A673 (cell line): ENCODE measurements around the gene CNOT1. TPM values are rescaled to one million over a fixed set of nuclear protein-coding genes. Genes with fewer than 3 reads are reported as not detected.

ENCODE experiments used
- BruUV-seq: library from RNA; stranded (reverse); fragments of 400-500 nt; replicated peaks from 2 replicates; lab custom pipeline; 2021; lab: Mats Ljungman, UMichigan
- CTCF ChIA-PET: fragments of 300-600 bp; sonication (Branson Sonifier 250); formaldehyde crosslinking; loops from one replicate; lab custom pipeline; 2022; ENCODE audit warnings: antibody characterized with exemption; lab: Charles Lee
- POLR2A ChIA-PET: fragments of 300-600 bp; sonication (Branson Sonifier 250); formaldehyde crosslinking; loops from one replicate; lab custom pipeline; 2022; ENCODE audit warnings: antibody characterized with exemption; ENCODE audit not compliant: low non-redundant PET; lab: Charles Lee
- DNase-seq: peaks from one replicate; pipeline ENCODE4 v3.0.0-alpha.2; 2015; ENCODE audit warnings: low spot score
- H3K27ac ChIP-seq: fragments of 200-600 bp; sonication (generic); 2 replicates; pipeline ENCODE4 v1.5.1; 2016; ENCODE audit warnings: mixed run types, low read depth, mild to moderate bottlenecking, mixed read lengths, antibody characterized with exemption, low read length; ENCODE audit not compliant: poor library complexity, severe bottlenecking
- H3K27me3 ChIP-seq: fragments of 200-600 bp; sonication (generic); replicated peaks from 2 replicates; pipeline ENCODE4 v1.6.1; 2017; ENCODE audit warnings: mixed run types, low read depth, mild to moderate bottlenecking, mixed read lengths, antibody characterized with exemption, low read length; ENCODE audit not compliant: insufficient read depth, poor library complexity
- H3K36me3 ChIP-seq: fragments of 200-600 bp; sonication (generic); 2 replicates; pipeline ENCODE4 v1.6.1; 2016; ENCODE audit warnings: mixed run types, mild to moderate bottlenecking, mixed read lengths, antibody characterized with exemption, low read length; ENCODE audit not compliant: insufficient read depth, poor library complexity, severe bottlenecking
- H3K4me1 ChIP-seq: fragments of 200-600 bp; sonication (generic); 2 replicates; pipeline ENCODE4 v1.6.1; 2017; ENCODE audit warnings: mixed run types, mild to moderate bottlenecking, mixed read lengths, antibody characterized with exemption, low read length; ENCODE audit not compliant: insufficient read depth, poor library complexity, severe bottlenecking
- H3K4me3 ChIP-seq: fragments of 200-600 bp; sonication (generic); 2 replicates; pipeline ENCODE4 v1.5.1; 2016; ENCODE audit warnings: low read depth, mixed run types, mild to moderate bottlenecking, mixed read lengths, low read length; ENCODE audit not compliant: poor library complexity, severe bottlenecking
- H3K9me3 ChIP-seq: fragments of 200-600 bp; sonication (generic); 2 replicates; pipeline ENCODE4 v1.6.1; 2016; ENCODE audit warnings: mixed run types, low read depth, mild to moderate bottlenecking, mixed read lengths, antibody characterized with exemption, low read length; ENCODE audit not compliant: poor library complexity, severe bottlenecking
- CTCF ChIP-seq: fragments of 300-800, 200-600 bp; sonication (generic); conservative IDR thresholded peaks from 2 replicates; pipeline ENCODE4 v1.5.1; 2017; ENCODE audit warnings: low read depth, mild to moderate bottlenecking, antibody characterized with exemption, low read length, moderate library complexity, mixed read lengths
- EZH2 ChIP-seq: fragments of 200-600 bp; sonication (generic); IDR thresholded peaks from 2 replicates; pipeline ENCODE4 v1.6.1; 2017; ENCODE audit warnings: borderline replicate concordance, low read depth, mild to moderate bottlenecking, mixed read lengths, antibody characterized with exemption, low read length; ENCODE audit not compliant: poor library complexity, severe bottlenecking
- intact Hi-C: fragments of 100-400 bp; cut with micrococcal nuclease; formaldehyde crosslinking; loops from one replicate; pipeline ENCODE4 v1.10.0; 2022; ENCODE audit not compliant: unreplicated experiment
- total RNA-seq: library from RNA; stranded (reverse); gene quantifications from 2 replicates; pipeline ENCODE4 v1.2.3, GENCODE V29; 2021

The CNOT1 gene
- total RNA-seq, 1 experiment from 2014 or later, result 255 TPM

- Histone ChIP-seq H3K9me3 (no peaks in the 10 kb centered on the region), H3K4me1 (peaks cover 14% of the 10 kb centered on the region), H3K36me3 (peaks cover 99% of the 10 kb centered on the region), H3K27me3 (no peaks in the 10 kb centered on the region), H3K27ac (no peak overlapping the region), H3K4me3 (no peak overlapping the region)
- intact Hi-C loops, result no loop called here
- TF ChIP-seq CTCF (no peak), EZH2 (no peak)
- ChIA-PET CTCF (no interaction called here), POLR2A (no interaction called here)
- no TSS peak for BruUV-seq
- no peak for DNase-seq
Measured at GRCh38 chr16:58533751-58534470, 95.7 kb downstream of the CNOT1 start.

- no peaks in the 10 kb centered on the region for H3K27me3 ChIP-seq
- no peak for DNase-seq
- H3K4me1 ChIP-seq, result peaks cover 14% of the 10 kb centered on the region
- peaks cover 99% of the 10 kb centered on the region for H3K36me3 ChIP-seq
- H3K27ac ChIP-seq, result peak overlapping the region; percentile 15
- no peak overlapping the region for H3K4me3 ChIP-seq
- TF ChIP-seq EZH2 (no peak), CTCF (no peak)
- CTCF ChIA-PET, result interaction anchor here (1.2 kb wide), 1 partner anchor 224 kb away, joined by 3 read pairs; no protein-coding TSS in a partner anchor
- POLR2A ChIA-PET, result no interaction called here
- H3K9me3 ChIP-seq, result no peaks in the 10 kb centered on the region
- no TSS peak for BruUV-seq
- intact Hi-C loops, result no loop called here
Measured at GRCh38 chr16:58532414-58532813, 97.2 kb downstream of the CNOT1 start.

- no peak overlapping the region for H3K27ac ChIP-seq
- BruUV-seq, result no TSS peak
- no peak overlapping the region for H3K4me3 ChIP-seq
- H3K27me3 ChIP-seq, result no peaks in the 10 kb centered on the region
- TF ChIP-seq EZH2, result no peak
- no peak for TF ChIP-seq CTCF
- peaks cover 14% of the 10 kb centered on the region for H3K4me1 ChIP-seq
- intact Hi-C loops, result no loop called here
- peaks cover 95% of the 10 kb centered on the region for H3K36me3 ChIP-seq
- CTCF ChIA-PET, result no interaction called here
- no peaks in the 10 kb centered on the region for H3K9me3 ChIP-seq
- DNase-seq, result peak; percentile 33
- POLR2A ChIA-PET, result no interaction called here
Measured at GRCh38 chr16:58530179-58530578, 99.4 kb downstream of the CNOT1 start.
